Stomach (tissue), 9 donors: ENCODE measurements around the gene ZEB1. TPM values are rescaled to one million over a fixed set of nuclear protein-coding genes. Genes with fewer than 3 reads are reported as not detected.

Experiments
- DNase-seq, 2 donors: peaks; one replicate each; pipeline versions ENCODE4 v3.0.0 to v3.0.0-alpha.2; 2013 to 2019
- H3K27ac ChIP-seq, 5 donors: fragments of 200-600 bp in 4 of 5; sonication (generic) in 4 of 5; one replicate each; pipeline ENCODE4 v1.5.1; 2013 to 2019; ENCODE audit warnings: mild to moderate bottlenecking in 1 of 5, moderate library complexity in 1 of 5
- H3K27me3 ChIP-seq, 3 donors: fragments of 200-600 bp; sonication (generic); one replicate each; pipeline ENCODE4 v1.5.1; 2017 to 2019; ENCODE audit warnings: mixed run types in 1 of 3
- H3K36me3 ChIP-seq, 4 donors: fragments of 200-600 bp; sonication (generic); 1 replicate in 3 of 4; 2 replicates in 1 of 4; pipeline ENCODE4 v1.5.1; 2016 to 2019
- H3K4me1 ChIP-seq, 4 donors: fragments of 200-600 bp; sonication (generic); one replicate each; pipeline ENCODE4 v1.5.1; 2016 to 2019
- H3K4me3 ChIP-seq, 4 donors: fragments of 200-600 bp; sonication (generic) in 3 of 4; one replicate each; pipeline ENCODE4 v1.5.1; 2016 to 2019; ENCODE audit warnings: mild to moderate bottlenecking in 1 of 4
- H3K9me3 ChIP-seq, 4 donors: fragments of 200-600 bp; sonication (generic); one replicate each; pipeline ENCODE4 v1.5.1; 2016 to 2019
- CTCF ChIP-seq, 7 experiments: fragments of 450-650 bp in 4 of 7; fragments of 200-600 bp in 3 of 7; sonication (generic) in 3 of 7; IDR thresholded peaks; one replicate each; pipeline ENCODE4 v1.5.1; 2016 to 2019; ENCODE audit warnings: antibody characterized with exemption in 7 of 7, control low read depth in 2 of 7, mild to moderate bottlenecking in 1 of 7
- EP300 ChIP-seq: sonication (generic); formaldehyde crosslinking; IDR thresholded peaks from one replicate; pipeline ENCODE4 v1.6.1; 2017; ENCODE audit warnings: antibody characterized with exemption
- POLR2A ChIP-seq, 4 donors: fragments of 450-650 bp; IDR thresholded peaks; one replicate each; pipeline ENCODE4 v1.6.1; 2016; ENCODE audit warnings: antibody characterized with exemption in 4 of 4, control low read depth in 2 of 4, mild to moderate bottlenecking in 1 of 4, moderate library complexity in 1 of 4
- POLR2AphosphoS5 ChIP-seq, 3 donors: sonication (generic); formaldehyde crosslinking; IDR thresholded peaks; one replicate each; pipeline ENCODE4 v1.6.1; 2016; ENCODE audit warnings: antibody characterized with exemption in 3 of 3
- WGBS, 5 donors: extraction: QIAGEN DNeasy Blood & Tissue Kit in 3 of 5; methylation state at CpG; one replicate each; pipeline versions ENCODE4 v1.1.5 to v1.1.7; 2013 to 2018; 5-methylcytosine and 5-hydroxymethylcytosine counted together
- intact Hi-C: fragments of 100-400 bp; cut with DNase I; formaldehyde crosslinking; loops from one replicate; pipeline ENCODE4 v1.15.1; 2023; ENCODE audit warnings: low total_unique reads
- polyA plus RNA-seq, 3 donors: library from polyadenylated mRNA; stranded (reverse); fragments of 200-250 nt; gene quantifications; one replicate each; pipeline ENCODE4 v1.2.3, GENCODE V29; 2013
- total RNA-seq, 5 donors: library from RNA; depleted of rRNA; stranded (reverse); fragments of >200 nt; gene quantifications; one replicate each; pipeline versions ENCODE4 v1.1.0 to v1.2.3, GENCODE V29; 2014 to 2016
- donor health status: healthy with polysubstance abuse.
- donor health status: Bipolar disorder and iron deficiency.
- donor health status: healthy.

ZEB1 gene
- total and polyA plus RNA-seq, 8 donors = 7.6 to 187 (median 31.1) TPM

- WGBS, 5 donors = 24 to 47% (median 27%) methylated on average over 1 of the region's 1 CpG
- TF ChIP-seq CTCF (IDR thresholded peaks at IDR 0.05) = no peak
- no peak for TF ChIP-seq POLR2A (IDR thresholded peaks at IDR 0.05)
- no peak for TF ChIP-seq POLR2AphosphoS5 (IDR thresholded peaks at IDR 0.05)
- DNase-seq = peak in 1 of 2 donors; percentile 9
- intact Hi-C loops = no loop called here
- Histone ChIP-seq H3K4me1 (no peaks in the 10 kb centered on the region), H3K9me3 (no peaks in the 10 kb centered on the region), H3K4me3 (no peak overlapping the region), H3K36me3 (no peaks in the 10 kb centered on the region), H3K27ac (no peak overlapping the region), H3K27me3 (no peaks in the 10 kb centered on the region)
These were observed 19.9 kb upstream of the ZEB1 start for GRCh38 chr10:31299119-31299518.

GRCh38 chr10:31303212-31303611, 15.8 kb upstream of the ZEB1 start:
- 67 to 91% (median 79%) methylated on average over 3 of the region's 3 CpGs for WGBS, 5 donors

GRCh38 chr10:31304291-31304970, 14.6 kb upstream of the ZEB1 start:
- no peak overlapping the region for H3K27ac ChIP-seq
- no peaks in the 10 kb centered on the region for H3K9me3 ChIP-seq
- intact Hi-C loops = no loop called here
- no peak for DNase-seq
- 62 to 65% (median 64%) methylated on average over 6 of the region's 6 CpGs for WGBS, 5 donors
- TF ChIP-seq POLR2A (IDR thresholded peaks at IDR 0.05) = no peak
- no peak for TF ChIP-seq CTCF (IDR thresholded peaks at IDR 0.05)
- no peak for TF ChIP-seq POLR2AphosphoS5 (IDR thresholded peaks at IDR 0.05)
- TF ChIP-seq EP300 = no peak
- H3K36me3 ChIP-seq = no peaks in the 10 kb centered on the region
- no peaks in the 10 kb centered on the region for H3K4me1 ChIP-seq
- no peaks in the 10 kb centered on the region for H3K27me3 ChIP-seq
- H3K4me3 ChIP-seq = no peak overlapping the region

More at GRCh38 chr10:31303212-31303611, 15.8 kb upstream of the ZEB1 start:
- Histone ChIP-seq H3K9me3 (no peaks in the 10 kb centered on the region), H3K27ac (no peak overlapping the region), H3K36me3 (no peaks in the 10 kb centered on the region), H3K4me1 (no peaks in the 10 kb centered on the region), H3K27me3 (no peaks in the 10 kb centered on the region), H3K4me3 (no peak overlapping the region)
- no peak for TF ChIP-seq POLR2AphosphoS5 (IDR thresholded peaks at IDR 0.05)
- no peak for TF ChIP-seq EP300
- TF ChIP-seq POLR2A (IDR thresholded peaks at IDR 0.05) = no peak
- TF ChIP-seq CTCF (IDR thresholded peaks at IDR 0.05) = no peak
- no peak for DNase-seq
- intact Hi-C loops = no loop called here

GRCh38 chr10:31313396-31313795, 5.6 kb upstream of the ZEB1 start:
- WGBS, 5 donors = 88 to 97% (median 91%) methylated on average over 3 of the region's 3 CpGs
- no peaks in the 10 kb centered on the region for H3K27me3 ChIP-seq
- H3K36me3 ChIP-seq = no peaks in the 10 kb centered on the region
- no peak for DNase-seq
- no peak overlapping the region for H3K27ac ChIP-seq
- H3K4me1 ChIP-seq = peaks cover 0 to 13% (median 4%) of the 10 kb centered on the region in 4 donors
- H3K9me3 ChIP-seq = no peaks in the 10 kb centered on the region
- intact Hi-C loops = no loop called here
- no peak for TF ChIP-seq POLR2A (IDR thresholded peaks at IDR 0.05)
- TF ChIP-seq EP300 = no peak
- no peak for TF ChIP-seq CTCF (IDR thresholded peaks at IDR 0.05)
- TF ChIP-seq POLR2AphosphoS5 (IDR thresholded peaks at IDR 0.05) = no peak
- no peak overlapping the region for H3K4me3 ChIP-seq
